HG03520 (cell line): ENCODE data around the gene ILDR2.

Experiments
- ATAC-seq: cut with Tn5 transposase; IDR thresholded peaks from one replicate; pipeline ENCODE4 v1.9.1; 2021; ENCODE audit warnings: mild to moderate bottlenecking, moderate library complexity; ENCODE audit not compliant: unreplicated experiment

The ILDR2 gene

DNA sequence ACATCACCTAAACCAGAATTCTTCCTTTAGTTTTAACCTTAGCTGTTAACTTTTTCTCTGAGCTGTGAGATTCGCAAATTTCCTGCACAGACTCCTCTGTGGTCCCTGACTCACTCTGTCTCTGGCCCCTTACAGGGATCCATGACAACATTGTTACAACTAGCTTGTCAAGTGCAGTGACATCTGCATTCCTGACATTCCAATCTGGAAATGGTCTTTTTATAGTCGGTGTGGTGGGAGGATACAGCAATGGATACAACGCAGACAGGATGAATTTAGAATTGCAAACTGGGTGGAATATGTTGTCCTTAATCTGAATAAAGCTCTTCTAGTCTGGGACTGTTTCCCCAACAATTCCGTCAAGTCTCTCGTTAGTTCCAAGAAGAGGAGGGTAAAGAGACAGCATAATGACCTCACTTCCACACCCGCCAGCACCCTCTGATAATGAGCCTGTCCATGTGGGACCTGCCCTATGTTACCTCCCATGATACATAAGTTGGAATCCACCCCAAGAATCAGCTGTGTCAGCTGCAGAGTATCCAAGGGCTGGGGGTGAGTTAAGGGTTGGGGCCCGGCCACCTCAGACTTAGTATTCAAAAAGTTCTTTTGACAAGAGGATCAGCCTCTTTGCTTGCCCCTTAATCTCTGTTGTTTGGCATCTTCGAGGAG lies 49.4 kb downstream of the ILDR2 start:
- ATAC-seq = no peak

DNA sequence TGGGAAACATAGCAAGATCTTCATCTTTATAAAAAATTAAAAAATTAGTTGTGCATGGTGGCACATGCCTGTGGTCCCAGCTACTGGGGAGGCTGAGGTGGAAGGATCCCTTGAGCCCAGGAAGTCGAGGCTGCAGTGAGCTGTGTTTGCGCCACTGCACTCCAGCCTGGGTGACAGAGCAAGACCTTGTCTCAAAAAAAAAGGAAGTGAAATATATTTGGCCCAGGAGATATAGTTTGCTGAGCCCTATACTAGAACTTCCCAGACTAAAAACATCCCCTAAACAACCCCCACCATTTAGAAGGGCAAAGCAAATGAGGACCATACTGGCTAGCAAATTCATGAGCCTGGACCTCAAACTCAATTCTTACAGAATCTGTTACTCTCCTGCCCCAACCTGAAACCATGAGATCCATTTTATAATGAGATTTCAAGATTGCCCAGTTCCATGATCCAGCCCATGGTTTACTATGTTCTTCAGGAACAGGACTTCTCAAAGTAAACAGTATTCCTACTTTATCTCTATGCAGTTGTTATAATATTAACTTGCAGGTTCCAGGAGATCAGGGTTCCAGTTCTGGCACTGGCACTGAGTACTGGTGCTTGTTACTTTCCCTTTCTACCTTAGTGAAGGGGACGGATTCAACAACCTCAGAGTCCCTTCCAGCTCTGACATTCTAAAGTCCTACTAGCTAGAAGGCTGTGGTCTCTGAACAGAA lies 50.4 kb downstream of the ILDR2 start:
- peak; percentile 74 for ATAC-seq

- ATAC-seq = no peak
These were observed 54.5 kb downstream of the ILDR2 start for GRCh38 chr1:166920561-166921475.

- no peak for ATAC-seq
These were observed 56.4 kb downstream of the ILDR2 start for GRCh38 chr1:166918956-166919316.

DNA sequence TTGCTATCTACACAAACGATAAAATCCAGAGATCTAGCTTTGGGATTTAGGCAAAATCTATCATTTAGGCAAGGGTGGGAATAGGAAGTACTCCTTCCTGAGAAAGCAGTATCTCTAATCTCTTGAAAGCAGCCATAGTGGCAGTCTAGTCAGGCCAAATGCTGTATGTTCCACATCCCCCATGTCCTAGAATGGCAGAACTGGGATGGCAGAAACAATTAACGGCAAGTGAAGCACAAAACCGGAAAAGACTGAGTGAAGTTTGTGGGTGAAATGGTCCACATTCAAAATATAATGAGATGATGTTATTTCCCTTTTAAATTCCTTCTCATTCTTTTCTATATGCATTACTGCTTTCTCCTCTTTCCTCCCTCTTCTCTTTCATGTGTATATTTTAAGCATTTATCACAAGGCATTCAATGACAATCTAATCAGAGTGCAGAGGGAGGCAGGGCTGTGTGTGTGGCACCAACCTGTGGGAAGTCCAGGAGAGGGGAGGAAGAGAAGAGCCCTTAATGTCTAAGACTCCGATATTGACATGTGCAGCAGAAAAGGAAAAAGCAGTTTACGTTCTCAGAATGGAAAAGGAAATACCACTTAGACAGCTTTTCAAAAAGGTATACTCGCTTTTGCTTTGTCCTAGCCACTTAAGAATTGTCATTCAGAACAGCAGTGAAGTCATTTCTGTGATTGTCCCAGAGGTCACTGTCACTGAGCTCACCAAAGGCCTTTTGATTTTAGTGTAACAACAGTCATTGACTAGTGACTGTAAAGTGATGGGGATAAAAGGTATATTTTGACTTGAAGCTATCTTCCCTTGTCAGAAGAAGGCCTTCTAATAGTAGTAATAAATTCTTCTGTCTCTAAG lies 57.0 kb downstream of the ILDR2 start:
- ATAC-seq = no peak

DNA sequence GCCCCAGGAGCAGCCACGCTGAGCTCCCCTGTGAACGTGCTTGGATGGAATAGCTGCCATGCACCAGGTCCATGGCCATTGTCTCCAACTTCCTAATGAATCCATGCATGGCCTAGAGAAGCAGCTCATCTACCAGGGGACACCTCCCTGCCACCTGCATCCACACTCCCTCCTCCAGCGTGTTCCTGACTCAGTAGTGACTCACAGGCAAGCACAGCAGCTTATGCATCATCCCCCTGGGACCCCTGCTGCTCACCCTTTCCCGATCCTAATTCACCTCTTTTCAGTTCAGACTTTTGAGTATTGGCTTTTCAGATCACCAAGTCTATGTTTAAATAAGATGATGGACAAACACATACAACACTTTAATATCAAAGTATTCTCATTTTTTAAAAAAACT lies 59.4 kb downstream of the ILDR2 start:
- no peak for ATAC-seq

GRCh38 chr1:166915042-166915441 lies 60.3 kb downstream of the ILDR2 start:
- no peak for ATAC-seq

DNA sequence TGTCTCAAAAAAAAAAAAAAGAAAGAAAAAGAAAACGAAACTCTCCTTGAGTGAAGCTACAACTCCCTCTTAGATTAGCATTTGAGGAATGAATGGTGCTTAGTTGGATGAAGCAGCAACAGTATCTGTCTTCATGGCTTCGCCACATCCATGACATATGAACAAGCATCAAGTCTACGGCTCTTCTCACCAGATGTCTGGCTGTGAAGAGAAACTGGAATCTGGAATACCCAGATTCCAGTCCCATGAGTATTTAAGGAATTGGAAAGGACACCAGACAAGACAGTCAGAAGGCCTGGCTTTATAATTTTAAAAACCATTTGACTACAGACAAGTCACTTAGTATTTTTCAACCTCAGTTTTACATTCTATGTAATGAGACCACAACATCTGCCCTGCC lies 61.2 kb downstream of the ILDR2 start:
- ATAC-seq = no peak

DNA sequence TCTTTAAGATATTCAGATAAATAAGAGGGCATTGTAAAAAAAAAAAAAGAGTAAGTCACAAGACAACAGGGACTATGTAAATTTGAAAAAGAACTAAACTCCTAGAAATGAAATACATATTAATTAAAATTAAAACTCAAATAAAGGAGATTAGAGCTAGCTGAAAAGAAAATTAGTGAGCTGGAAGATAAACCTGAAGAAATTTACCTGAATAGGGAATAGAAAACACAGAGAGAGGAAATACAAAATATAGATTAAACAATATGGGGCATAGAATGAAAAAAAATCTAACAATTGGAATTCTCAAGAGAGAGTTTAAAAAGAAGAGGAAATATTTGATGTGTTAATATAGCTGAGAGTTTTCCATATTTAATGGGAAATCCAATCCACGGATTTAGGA lies 63.7 kb downstream of the ILDR2 start:
- no peak for ATAC-seq

GRCh38 chr1:166910396-166910994 lies 64.8 kb downstream of the ILDR2 start:
- peak; percentile 89 for ATAC-seq

- no peak for ATAC-seq
These were observed 66.4 kb downstream of the ILDR2 start for GRCh38 chr1:166908942-166909341.

DNA sequence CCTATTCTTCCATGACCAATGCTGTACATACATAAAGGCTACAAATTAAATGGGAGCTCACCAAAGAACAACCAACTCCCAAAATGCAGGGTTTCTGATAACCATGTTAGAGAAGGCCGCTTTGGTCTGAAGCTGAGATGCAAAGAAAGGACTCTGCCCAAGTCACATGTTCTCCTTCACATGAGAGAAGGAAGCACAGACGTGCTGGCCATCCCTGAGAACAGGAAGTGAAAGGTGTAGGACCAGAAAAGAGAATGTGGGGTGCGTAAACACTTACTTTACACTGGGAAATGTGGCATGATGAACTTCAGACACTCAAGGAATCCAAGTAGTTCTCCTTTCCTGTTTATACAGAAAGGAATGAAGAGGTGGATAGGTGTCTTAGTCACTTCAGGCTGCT lies 67.6 kb downstream of the ILDR2 start:
- peak; percentile 60 for ATAC-seq

GRCh38 chr1:166907051-166907450 lies 68.3 kb downstream of the ILDR2 start:
- ATAC-seq = no peak

DNA sequence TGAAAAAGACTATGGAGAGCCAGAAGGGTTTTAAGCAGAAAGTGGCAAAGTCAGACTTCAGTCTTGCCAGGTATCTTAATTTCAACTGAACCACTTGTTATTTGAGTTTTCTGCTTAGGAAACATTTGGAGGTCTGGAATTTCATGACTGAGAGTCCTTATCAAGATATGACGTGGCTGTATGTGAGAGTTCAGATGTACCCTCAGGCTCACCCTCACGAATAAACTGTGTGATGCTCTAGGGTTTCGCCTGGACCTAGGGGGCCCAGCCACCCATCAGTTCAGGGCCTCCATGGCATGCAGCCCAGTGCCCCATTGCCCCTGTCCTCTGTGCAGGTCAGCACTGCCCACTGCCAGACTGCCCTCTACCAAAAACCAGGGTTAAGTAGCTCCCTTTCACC lies 68.7 kb downstream of the ILDR2 start:
- no peak for ATAC-seq

- no peak for ATAC-seq
These were observed 69.4 kb downstream of the ILDR2 start for GRCh38 chr1:166905900-166906299.

GRCh38 chr1:166905136-166905535 lies 70.2 kb downstream of the ILDR2 start:
- no peak for ATAC-seq

- no peak for ATAC-seq
These were observed 72.1 kb downstream of the ILDR2 start for GRCh38 chr1:166903232-166903631.

GRCh38 chr1:166902279-166902678 lies 73.1 kb downstream of the ILDR2 start:
- ATAC-seq = no peak

- no peak for ATAC-seq
These were observed 74.4 kb downstream of the ILDR2 start for GRCh38 chr1:166900987-166901386.

DNA sequence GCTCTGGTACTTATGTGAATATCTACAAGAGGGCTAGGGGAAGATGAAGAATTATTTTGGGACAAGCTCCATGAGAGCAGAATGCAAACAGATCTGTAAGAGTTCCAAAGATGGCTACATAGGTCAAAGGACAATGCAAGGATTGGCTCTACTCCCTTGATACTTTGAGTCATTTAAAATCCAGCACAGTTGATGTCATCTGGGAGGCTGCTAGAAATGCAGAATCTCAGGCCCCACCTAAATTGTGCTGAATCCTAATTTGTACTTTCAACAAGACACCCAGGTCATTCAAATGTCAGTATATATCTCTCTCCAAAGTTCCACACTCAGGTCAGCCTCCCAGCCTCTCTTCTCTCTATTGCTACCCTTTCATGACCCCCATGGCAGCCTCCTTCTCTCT lies 75.6 kb downstream of the ILDR2 start:
- no peak for ATAC-seq
